ENCODE measurements around the gene RARG.

The RARG gene

GRCh38 chr12:53219956-53220693, 11.9 kb downstream of the RARG start:
- no peak for TF ChIP-seq POLR2AphosphoS5 (IDR thresholded peaks at IDR 0.05; ENCODE audit: low read depth, low read length)
- FAIRE-seq (peak; percentile 90), DNase-seq (ENCODE audit: insufficient read length, low spot score) (peak; percentile 83)

- peak; percentile 80 for FAIRE-seq
- DNase-seq (ENCODE audit: insufficient read length, low spot score) = peak; percentile 60
- TF ChIP-seq PAX5 (IDR thresholded peaks at IDR 0.05; ENCODE audit: insufficient read depth, low read length, severe bottlenecking) (no peak), POLR2AphosphoS5 (IDR thresholded peaks at IDR 0.05; ENCODE audit: low read depth, low read length) (no peak), TAF1 (IDR thresholded peaks at IDR 0.05; ENCODE audit: low read depth, low read length) (no peak), POU2F2 (IDR thresholded peaks at IDR 0.05; ENCODE audit: low read depth, low read length) (no peak), SPI1 (IDR thresholded peaks at IDR 0.05; ENCODE audit: low read depth, low read length) (no peak), POLR2A (IDR thresholded peaks at IDR 0.05; ENCODE audit: low read depth, low read length) (no peak)
These were observed 12.6 kb downstream of the RARG start for GRCh38 chr12:53219292-53219955.

- FAIRE-seq = no peak
- TF ChIP-seq TAF1 (IDR thresholded peaks at IDR 0.05; ENCODE audit: low read depth, low read length) = no peak
- no peak for TF ChIP-seq PAX5 (IDR thresholded peaks at IDR 0.05; ENCODE audit: insufficient read depth, low read length, severe bottlenecking)
- TF ChIP-seq POLR2AphosphoS5 (IDR thresholded peaks at IDR 0.05; ENCODE audit: low read depth, low read length) = no peak
- TF ChIP-seq SPI1 (IDR thresholded peaks at IDR 0.05; ENCODE audit: low read depth, low read length) = no peak
- no peak for TF ChIP-seq POU2F2 (IDR thresholded peaks at IDR 0.05; ENCODE audit: low read depth, low read length)
- TF ChIP-seq POLR2A (IDR thresholded peaks at IDR 0.05; ENCODE audit: low read depth, low read length) = no peak
- DNase-seq (ENCODE audit: insufficient read length, low spot score) = no peak
These were observed 13.3 kb downstream of the RARG start for GRCh38 chr12:53218551-53219291.

GRCh38 chr12:53217931-53218307, 14.1 kb downstream of the RARG start:
- TF ChIP-seq POLR2AphosphoS5 (IDR thresholded peaks at IDR 0.05; ENCODE audit: low read depth, low read length) = no peak
- no peak for TF ChIP-seq PAX5 (IDR thresholded peaks at IDR 0.05; ENCODE audit: insufficient read depth, low read length, severe bottlenecking)
- TF ChIP-seq TAF1 (IDR thresholded peaks at IDR 0.05; ENCODE audit: low read depth, low read length) = no peak
- TF ChIP-seq POLR2A (IDR thresholded peaks at IDR 0.05; ENCODE audit: low read depth, low read length) = no peak
- TF ChIP-seq SPI1 (IDR thresholded peaks at IDR 0.05; ENCODE audit: low read depth, low read length) = no peak
- TF ChIP-seq POU2F2 (IDR thresholded peaks at IDR 0.05; ENCODE audit: low read depth, low read length) = no peak
- FAIRE-seq (no peak), DNase-seq (ENCODE audit: insufficient read length, low spot score) (no peak)

GRCh38 chr12:53217051-53217930, 14.7 kb downstream of the RARG start:
- DNase-seq (ENCODE audit: insufficient read length, low spot score) = no peak
- no peak for FAIRE-seq
- no peak for TF ChIP-seq TAF1 (IDR thresholded peaks at IDR 0.05; ENCODE audit: low read depth, low read length)
- no peak for TF ChIP-seq POU2F2 (IDR thresholded peaks at IDR 0.05; ENCODE audit: low read depth, low read length)
- no peak for TF ChIP-seq POLR2A (IDR thresholded peaks at IDR 0.05; ENCODE audit: low read depth, low read length)
- TF ChIP-seq SPI1 (IDR thresholded peaks at IDR 0.05; ENCODE audit: low read depth, low read length) = no peak

- FAIRE-seq = no peak
- TF ChIP-seq SPI1 (IDR thresholded peaks at IDR 0.05; ENCODE audit: low read depth, low read length) = no peak
- TF ChIP-seq TAF1 (IDR thresholded peaks at IDR 0.05; ENCODE audit: low read depth, low read length) = no peak
- no peak for TF ChIP-seq PAX5 (IDR thresholded peaks at IDR 0.05; ENCODE audit: insufficient read depth, low read length, severe bottlenecking)
- no peak for TF ChIP-seq POU2F2 (IDR thresholded peaks at IDR 0.05; ENCODE audit: low read depth, low read length)
- no peak for TF ChIP-seq POLR2AphosphoS5 (IDR thresholded peaks at IDR 0.05; ENCODE audit: low read depth, low read length)
- TF ChIP-seq POLR2A (IDR thresholded peaks at IDR 0.05; ENCODE audit: low read depth, low read length) = no peak
These were observed 16.5 kb downstream of the RARG start for GRCh38 chr12:53215497-53215896.

GRCh38 chr12:53214687-53215455, 17.1 kb downstream of the RARG start:
- FAIRE-seq = no peak
- DNase-seq (ENCODE audit: insufficient read length, low spot score) = no peak
- TF ChIP-seq SPI1 (IDR thresholded peaks at IDR 0.05; ENCODE audit: low read depth, low read length) (no peak), POLR2A (IDR thresholded peaks at IDR 0.05; ENCODE audit: low read depth, low read length) (no peak), PAX5 (IDR thresholded peaks at IDR 0.05; ENCODE audit: insufficient read depth, low read length, severe bottlenecking) (no peak), POU2F2 (IDR thresholded peaks at IDR 0.05; ENCODE audit: low read depth, low read length) (no peak), POLR2AphosphoS5 (IDR thresholded peaks at IDR 0.05; ENCODE audit: low read depth, low read length) (no peak), TAF1 (IDR thresholded peaks at IDR 0.05; ENCODE audit: low read depth, low read length) (no peak)

More at GRCh38 chr12:53215497-53215896, 16.5 kb downstream of the RARG start:
- no peak for DNase-seq (ENCODE audit: insufficient read length, low spot score)

GRCh38 chr12:53214221-53214620, 17.8 kb downstream of the RARG start:
- FAIRE-seq (no peak), DNase-seq (ENCODE audit: insufficient read length, low spot score) (no peak)
- TF ChIP-seq PAX5 (IDR thresholded peaks at IDR 0.05; ENCODE audit: insufficient read depth, low read length, severe bottlenecking) (no peak), POU2F2 (IDR thresholded peaks at IDR 0.05; ENCODE audit: low read depth, low read length) (no peak), SPI1 (IDR thresholded peaks at IDR 0.05; ENCODE audit: low read depth, low read length) (no peak), POLR2AphosphoS5 (IDR thresholded peaks at IDR 0.05; ENCODE audit: low read depth, low read length) (no peak), POLR2A (IDR thresholded peaks at IDR 0.05; ENCODE audit: low read depth, low read length) (no peak), TAF1 (IDR thresholded peaks at IDR 0.05; ENCODE audit: low read depth, low read length) (no peak)

Measured in GM12891 (cell line).